HFFc6 (cell line): Measurements from ENCODE around the gene GNS. TPM values are rescaled to one million over a fixed set of nuclear protein-coding genes. Genes with fewer than 3 reads are reported as not detected.

Experiments
- DNase-seq: peaks from one replicate; pipeline ENCODE4 v3.0.0-alpha.2; 2018
- H3K27ac Mint-ChIP-seq: 2 replicates; pipeline ENCODE4 v1.8.0; 2020; ENCODE audit warnings: mild to moderate bottlenecking, mixed read lengths
- H3K27me3 Mint-ChIP-seq: 2 replicates; pipeline ENCODE4 v1.8.0; 2021; ENCODE audit warnings: mild to moderate bottlenecking, moderate library complexity, mixed read lengths; ENCODE audit not compliant: insufficient read depth
- H3K36me3 Mint-ChIP-seq: 2 replicates; pipeline ENCODE4 v1.8.0; 2021; ENCODE audit warnings: low read depth, mixed read lengths
- H3K4me1 Mint-ChIP-seq: 2 replicates; pipeline ENCODE4 v1.8.0; 2020; ENCODE audit warnings: low read depth, mixed read lengths
- H3K4me3 Mint-ChIP-seq: 2 replicates; pipeline ENCODE4 v1.8.0; 2020; ENCODE audit warnings: mild to moderate bottlenecking, moderate library complexity, mixed read lengths
- H3K9me3 Mint-ChIP-seq: 2 replicates; pipeline ENCODE4 v1.8.0; 2020; ENCODE audit warnings: mild to moderate bottlenecking, mixed read lengths
- total RNA-seq, 6 experiments: library from RNA; stranded (reverse); fragmentation: NEBNext Ultra II Directional; extraction: Animal tissue kit (Norgen Biotek cat#: 25700); gene quantifications; 2 replicates in 1 of 6; 3 replicates in 5 of 6; pipeline ENCODE4 v1.2.3, GENCODE V29; 2021
- TF ChIP-seq, protein P1 (sequence below): fragments of 200-600 bp; sonication (generic); IDR thresholded peaks from 2 replicates; pipeline ENCODE4 v1.5.0; 2021; ENCODE audit warnings: antibody characterized with exemption, mild to moderate bottlenecking

Gene GNS
- total RNA-seq, 6 experiments from 2014 or later: 86.4 to 104 (median 91.2) TPM

GRCh38 chr12:64742416-64742815 is 16.8 kb downstream of the GNS start:
- Mint-ChIP-seq H3K36me3 (peaks cover 42% of the 10 kb centered on the region), H3K27ac (no peak overlapping the region), H3K27me3 (no peaks in the 10 kb centered on the region), H3K9me3 (no peaks in the 10 kb centered on the region), H3K4me3 (no peak overlapping the region), H3K4me1 (peaks cover 60% of the 10 kb centered on the region)
- no peak for DNase-seq
- TF ChIP-seq, protein P1, sequence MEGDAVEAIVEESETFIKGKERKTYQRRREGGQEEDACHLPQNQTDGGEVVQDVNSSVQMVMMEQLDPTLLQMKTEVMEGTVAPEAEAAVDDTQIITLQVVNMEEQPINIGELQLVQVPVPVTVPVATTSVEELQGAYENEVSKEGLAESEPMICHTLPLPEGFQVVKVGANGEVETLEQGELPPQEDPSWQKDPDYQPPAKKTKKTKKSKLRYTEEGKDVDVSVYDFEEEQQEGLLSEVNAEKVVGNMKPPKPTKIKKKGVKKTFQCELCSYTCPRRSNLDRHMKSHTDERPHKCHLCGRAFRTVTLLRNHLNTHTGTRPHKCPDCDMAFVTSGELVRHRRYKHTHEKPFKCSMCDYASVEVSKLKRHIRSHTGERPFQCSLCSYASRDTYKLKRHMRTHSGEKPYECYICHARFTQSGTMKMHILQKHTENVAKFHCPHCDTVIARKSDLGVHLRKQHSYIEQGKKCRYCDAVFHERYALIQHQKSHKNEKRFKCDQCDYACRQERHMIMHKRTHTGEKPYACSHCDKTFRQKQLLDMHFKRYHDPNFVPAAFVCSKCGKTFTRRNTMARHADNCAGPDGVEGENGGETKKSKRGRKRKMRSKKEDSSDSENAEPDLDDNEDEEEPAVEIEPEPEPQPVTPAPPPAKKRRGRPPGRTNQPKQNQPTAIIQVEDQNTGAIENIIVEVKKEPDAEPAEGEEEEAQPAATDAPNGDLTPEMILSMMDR: no peak

- Mint-ChIP-seq H3K27ac (no peak overlapping the region), H3K4me1 (peaks cover 43% of the 10 kb centered on the region), H3K9me3 (no peaks in the 10 kb centered on the region), H3K36me3 (peaks cover 46% of the 10 kb centered on the region), H3K27me3 (no peaks in the 10 kb centered on the region), H3K4me3 (no peak overlapping the region)
- TF ChIP-seq, protein P1: no peak
- no peak for DNase-seq
Measured at GRCh38 chr12:64740646-64741045, 18.6 kb downstream of the GNS start.

- 0 out of 2 replicates have a peak overlapping the region, but pooled peaks have one; percentile 13 for H3K27ac Mint-ChIP-seq
- TF ChIP-seq, protein P1: no peak
- peaks cover 35% of the 10 kb centered on the region for H3K4me1 Mint-ChIP-seq
- peak; percentile 75 for DNase-seq
- H3K9me3 Mint-ChIP-seq: no peaks in the 10 kb centered on the region
- H3K27me3 Mint-ChIP-seq: no peaks in the 10 kb centered on the region
- H3K4me3 Mint-ChIP-seq: no peak overlapping the region
- peaks cover 41% of the 10 kb centered on the region for H3K36me3 Mint-ChIP-seq
Measured at GRCh38 chr12:64739778-64740177, 19.4 kb downstream of the GNS start.

DNA sequence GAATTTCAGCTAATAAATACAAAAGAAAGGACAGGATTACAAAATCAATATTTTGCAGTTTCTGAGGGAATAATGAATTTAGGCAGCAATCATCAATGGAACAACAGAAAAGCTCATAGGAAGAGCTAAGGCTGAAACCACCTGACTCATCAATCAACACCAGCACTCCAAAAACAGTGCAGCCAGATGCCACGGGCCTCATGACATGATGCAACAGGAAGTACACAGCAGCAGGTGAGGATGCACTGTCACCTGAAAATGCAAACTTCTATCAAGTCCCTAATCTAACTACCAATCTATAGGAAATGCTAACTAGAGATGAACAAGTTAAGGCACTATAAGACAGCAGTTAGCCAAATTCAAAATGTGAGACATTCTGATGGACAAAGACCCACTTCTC is 21.7 kb downstream of the GNS start:
- Mint-ChIP-seq H3K4me1 (peaks cover 40% of the 10 kb centered on the region), H3K27ac (no peak overlapping the region), H3K36me3 (peaks cover 47% of the 10 kb centered on the region), H3K27me3 (no peaks in the 10 kb centered on the region), H3K4me3 (no peak overlapping the region), H3K9me3 (no peaks in the 10 kb centered on the region)
- DNase-seq: no peak
- TF ChIP-seq, protein P1: no peak

DNA sequence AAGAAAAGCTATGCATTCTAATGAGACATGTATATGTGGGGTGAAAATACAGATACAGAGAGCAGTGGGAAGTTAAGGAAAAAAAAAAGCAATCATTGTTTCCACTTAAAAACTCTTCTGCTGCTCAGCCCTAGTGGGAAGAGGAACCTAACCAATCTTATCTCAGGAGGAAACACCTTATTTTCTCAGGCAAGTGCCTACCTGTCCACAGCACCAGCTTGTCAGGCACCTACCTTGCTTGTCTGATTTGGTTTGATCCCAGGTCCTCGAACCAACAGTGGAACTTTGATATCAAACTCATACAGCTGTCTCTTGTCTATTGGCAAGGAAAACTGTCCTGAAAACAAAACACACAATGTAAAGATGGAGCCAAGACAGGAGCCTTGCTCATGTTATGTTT is 22.4 kb downstream of the GNS start:
- Mint-ChIP-seq H3K27me3 (no peaks in the 10 kb centered on the region), H3K4me3 (no peak overlapping the region), H3K36me3 (peaks cover 47% of the 10 kb centered on the region), H3K4me1 (peaks cover 40% of the 10 kb centered on the region), H3K27ac (no peak overlapping the region), H3K9me3 (no peaks in the 10 kb centered on the region)
- TF ChIP-seq, protein P1: no peak
- DNase-seq: no peak

- H3K27me3 Mint-ChIP-seq: no peaks in the 10 kb centered on the region
- H3K9me3 Mint-ChIP-seq: no peaks in the 10 kb centered on the region
- TF ChIP-seq, protein P1: no peak
- H3K4me1 Mint-ChIP-seq: peaks cover 46% of the 10 kb centered on the region
- no peak for DNase-seq
- peaks cover 47% of the 10 kb centered on the region for H3K36me3 Mint-ChIP-seq
- no peak overlapping the region for H3K4me3 Mint-ChIP-seq
- H3K27ac Mint-ChIP-seq: no peak overlapping the region
Measured at GRCh38 chr12:64735442-64735841, 23.8 kb downstream of the GNS start.
